Measurements from ENCODE around the gene CLEC20A. TPM values are rescaled to one million over a fixed set of nuclear protein-coding genes. Genes with fewer than 3 reads are reported as not detected.

Gene CLEC20A
- total RNA-seq, 1 donor from 2014 or later: not detected

DNA sequence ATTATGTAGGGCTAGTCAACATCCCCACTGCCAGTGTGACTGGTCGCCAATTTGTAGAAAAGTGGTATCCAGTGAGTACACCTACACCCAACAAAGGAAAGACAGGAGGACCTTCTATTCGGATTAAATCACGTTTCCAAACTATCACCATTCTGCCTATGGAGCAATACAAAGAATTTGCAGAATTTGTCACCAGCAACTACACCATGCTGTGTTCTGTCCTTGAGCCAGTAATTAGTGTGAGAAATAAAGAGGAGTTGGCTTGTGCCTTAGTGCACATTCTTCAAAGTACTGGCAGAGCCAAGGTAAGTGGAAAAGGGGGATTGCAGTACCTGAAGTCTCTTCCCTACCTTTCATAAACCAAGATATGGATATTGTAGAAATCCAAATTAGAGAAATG is 53.8 kb downstream of the CLEC20A start:
- no peaks in the 10 kb centered on the region for H3K9me3 Mint-ChIP-seq
- no peak overlapping the region for H3K4me3 Mint-ChIP-seq
- H3K27me3 Mint-ChIP-seq: no peaks in the 10 kb centered on the region
- TF ChIP-seq, protein P1, sequence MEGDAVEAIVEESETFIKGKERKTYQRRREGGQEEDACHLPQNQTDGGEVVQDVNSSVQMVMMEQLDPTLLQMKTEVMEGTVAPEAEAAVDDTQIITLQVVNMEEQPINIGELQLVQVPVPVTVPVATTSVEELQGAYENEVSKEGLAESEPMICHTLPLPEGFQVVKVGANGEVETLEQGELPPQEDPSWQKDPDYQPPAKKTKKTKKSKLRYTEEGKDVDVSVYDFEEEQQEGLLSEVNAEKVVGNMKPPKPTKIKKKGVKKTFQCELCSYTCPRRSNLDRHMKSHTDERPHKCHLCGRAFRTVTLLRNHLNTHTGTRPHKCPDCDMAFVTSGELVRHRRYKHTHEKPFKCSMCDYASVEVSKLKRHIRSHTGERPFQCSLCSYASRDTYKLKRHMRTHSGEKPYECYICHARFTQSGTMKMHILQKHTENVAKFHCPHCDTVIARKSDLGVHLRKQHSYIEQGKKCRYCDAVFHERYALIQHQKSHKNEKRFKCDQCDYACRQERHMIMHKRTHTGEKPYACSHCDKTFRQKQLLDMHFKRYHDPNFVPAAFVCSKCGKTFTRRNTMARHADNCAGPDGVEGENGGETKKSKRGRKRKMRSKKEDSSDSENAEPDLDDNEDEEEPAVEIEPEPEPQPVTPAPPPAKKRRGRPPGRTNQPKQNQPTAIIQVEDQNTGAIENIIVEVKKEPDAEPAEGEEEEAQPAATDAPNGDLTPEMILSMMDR (conservative IDR thresholded peaks at IDR 0.05): no peak
- H3K27ac Mint-ChIP-seq: no peak overlapping the region
- H3K4me1 Mint-ChIP-seq (ENCODE audit: unreplicated experiment): no peaks in the 10 kb centered on the region
- peaks cover 18% of the 10 kb centered on the region for H3K36me3 Mint-ChIP-seq
- DNase-seq (ENCODE audit: extremely low spot score, unreplicated experiment): no peak

DNA sequence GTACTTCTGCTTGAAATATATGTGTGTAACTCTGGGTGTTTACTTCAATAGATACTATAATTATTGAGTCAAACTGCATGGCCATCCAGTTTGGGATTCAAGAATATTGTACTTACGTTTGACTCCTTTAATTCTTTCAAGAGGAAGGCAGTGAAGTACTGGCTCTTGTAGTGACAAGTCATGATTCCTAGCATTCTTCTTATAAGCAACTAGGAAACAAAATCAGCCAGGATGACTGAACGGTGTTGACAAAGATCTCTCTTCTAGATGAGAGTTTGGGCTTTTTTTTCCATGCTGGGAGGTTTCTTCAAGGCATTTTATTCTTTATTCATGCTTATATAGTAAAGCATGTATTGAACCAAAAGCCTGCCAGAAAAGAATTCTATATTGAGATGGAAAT is 58.3 kb downstream of the CLEC20A start:
- Mint-ChIP-seq H3K9me3 (no peaks in the 10 kb centered on the region), H3K4me3 (peak overlapping the region; percentile 35), H3K27me3 (no peaks in the 10 kb centered on the region), H3K4me1 (ENCODE audit: unreplicated experiment) (no peaks in the 10 kb centered on the region), H3K27ac (peak overlapping the region; percentile 70), H3K36me3 (peaks cover 18% of the 10 kb centered on the region)
- no peak for DNase-seq (ENCODE audit: extremely low spot score, unreplicated experiment)
- TF ChIP-seq, protein P1 (conservative IDR thresholded peaks at IDR 0.05): no peak

DNA sequence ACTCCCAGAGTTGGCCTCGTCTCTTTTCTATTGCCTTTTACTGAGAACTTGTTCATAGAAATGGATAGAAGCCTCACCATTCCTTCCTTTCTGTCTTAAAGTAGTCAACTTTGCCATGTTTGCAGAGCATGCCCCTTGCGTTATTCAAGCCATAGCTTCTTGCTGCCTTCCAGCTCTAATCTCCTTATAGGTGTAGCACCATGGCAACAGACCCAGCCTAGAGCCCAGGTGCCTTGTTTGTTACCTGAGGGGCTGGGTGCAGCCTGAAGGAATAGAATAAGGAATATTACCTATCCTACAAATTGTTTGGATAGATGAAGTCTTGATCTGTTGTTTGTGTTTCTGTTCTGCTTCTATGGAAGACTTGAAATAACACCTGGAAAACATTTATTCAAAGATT is 59.9 kb downstream of the CLEC20A start:
- peaks cover 7% of the 10 kb centered on the region for H3K36me3 Mint-ChIP-seq

DNA sequence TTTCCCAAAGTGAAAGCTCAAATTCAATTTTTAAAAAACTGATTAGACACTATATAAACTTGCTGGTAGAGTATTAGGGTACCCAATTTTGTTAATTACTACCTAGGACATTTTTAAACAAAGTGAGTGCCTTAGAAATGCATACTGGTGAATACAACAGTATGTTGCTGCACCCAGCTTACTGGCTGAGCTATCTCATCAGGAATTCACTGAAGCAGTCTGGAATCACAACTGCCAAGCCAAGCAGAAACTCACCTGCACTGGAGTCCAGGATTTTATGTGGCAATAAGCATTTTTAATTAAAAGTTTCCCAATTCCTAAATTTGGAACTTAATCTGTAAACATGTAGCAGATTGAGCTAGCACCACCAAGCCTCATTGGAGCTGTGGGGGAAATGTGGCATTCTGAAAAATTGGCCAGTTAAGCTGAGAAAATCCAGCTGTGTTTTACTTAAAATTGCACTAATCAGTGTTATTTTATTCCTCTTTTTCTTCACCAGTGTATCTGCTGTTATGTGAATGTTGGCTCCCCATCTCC is 61.8 kb downstream of the CLEC20A start:
- H3K4me3 Mint-ChIP-seq: no peak overlapping the region
- TF ChIP-seq, protein P1 (conservative IDR thresholded peaks at IDR 0.05): no peak
- no peaks in the 10 kb centered on the region for H3K36me3 Mint-ChIP-seq
- H3K4me1 Mint-ChIP-seq (ENCODE audit: unreplicated experiment): no peaks in the 10 kb centered on the region
- peak overlapping the region; percentile 61 for H3K27ac Mint-ChIP-seq
- DNase-seq (ENCODE audit: extremely low spot score, unreplicated experiment): no peak
- no peaks in the 10 kb centered on the region for H3K9me3 Mint-ChIP-seq
- no peaks in the 10 kb centered on the region for H3K27me3 Mint-ChIP-seq

More for the DNA sequence above, 59.9 kb downstream of the CLEC20A start:
- no peak for DNase-seq (ENCODE audit: extremely low spot score, unreplicated experiment)
- no peak overlapping the region for H3K4me3 Mint-ChIP-seq
- H3K27ac Mint-ChIP-seq: no peak overlapping the region
- no peaks in the 10 kb centered on the region for H3K4me1 Mint-ChIP-seq (ENCODE audit: unreplicated experiment)
- TF ChIP-seq, protein P1 (conservative IDR thresholded peaks at IDR 0.05): no peak
- H3K27me3 Mint-ChIP-seq: no peaks in the 10 kb centered on the region
- no peaks in the 10 kb centered on the region for H3K9me3 Mint-ChIP-seq

DNA sequence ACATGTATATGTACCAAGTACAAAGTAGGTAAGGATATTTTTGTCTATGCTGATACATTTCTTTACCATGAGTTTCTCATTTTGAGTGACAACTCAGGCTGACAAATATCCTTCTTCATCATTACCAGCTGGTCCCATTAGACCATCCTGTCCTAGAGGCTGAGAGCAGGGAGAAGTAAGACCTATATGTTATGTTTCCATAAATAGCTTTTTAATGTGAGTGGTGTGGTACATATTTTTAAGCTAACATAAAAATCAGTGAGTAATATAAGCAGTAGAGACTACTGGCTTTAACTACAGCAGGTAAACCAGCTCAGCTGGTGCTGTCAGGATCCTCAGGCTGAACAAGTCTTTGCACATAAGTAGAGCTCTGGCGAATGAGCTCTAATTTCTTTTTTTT is 62.4 kb downstream of the CLEC20A start:
- H3K27me3 Mint-ChIP-seq: no peaks in the 10 kb centered on the region
- H3K4me1 Mint-ChIP-seq (ENCODE audit: unreplicated experiment): no peaks in the 10 kb centered on the region
- no peaks in the 10 kb centered on the region for H3K9me3 Mint-ChIP-seq
- H3K27ac Mint-ChIP-seq: peak overlapping the region; percentile 61
- H3K4me3 Mint-ChIP-seq: peak overlapping the region; percentile 34
- no peak for DNase-seq (ENCODE audit: extremely low spot score, unreplicated experiment)
- peaks cover under 1% of the 10 kb centered on the region for H3K36me3 Mint-ChIP-seq
- TF ChIP-seq, protein P1 (conservative IDR thresholded peaks at IDR 0.05): no peak

Other genes starting within 250 kb of the CLEC20A start
- not detected in 2 replicates for gene TEX35, start 16.1 kb upstream of the CLEC20A start, total RNA-seq (ENCODE audit: low replicate concordance)
- gene RALGPS2, start 228.3 kb upstream of the CLEC20A start, total RNA-seq (ENCODE audit: low replicate concordance): 47.2 and 47.8 TPM in 2 replicates

All from type B pancreatic cell (in vitro differentiated cells).